Measurements from ENCODE around the gene CSNK2A3. TPM values are rescaled to one million over a fixed set of nuclear protein-coding genes. Genes with fewer than 3 reads are reported as not detected.

CSNK2A3 gene
- total and polyA plus RNA-seq, 2 of the 13 experiments (the other 11 are each of a cell fraction or from before 2014, with no cell fraction given) = 1.7 to 3.5 TPM

- no peaks in the 10 kb centered on the region for H3K4me1 ChIP-seq (ENCODE audit: insufficient read depth, low read length)
- H3K4me3 ChIP-seq (replicated peaks in 1 of 3; ENCODE audit: insufficient read depth in 1 of 3, low read depth in 2 of 3, low read length in 3 of 3) = no peak overlapping the region
- ChIA-PET CTCF (ENCODE audit: low intra/inter-chr PET ratio, low total read pairs) (no interaction called here), POLR2A (no interaction called here)
- no peaks in the 10 kb centered on the region; the same call in 1 of the 2 replicates for H4K20me1 ChIP-seq (ENCODE audit: insufficient read depth, low read length)
- intact Hi-C loops (cut with micrococcal nuclease; ENCODE audit: unreplicated experiment) (no loop called here), in situ Hi-C loops (cut with HindIII; ENCODE audit: extremely low pct_ligation_motif_present, low pct_unique_long_range_greater_than_20kb) (no loop called here)
- FAIRE-seq = no peak
- no peak overlapping the region for H3K9ac ChIP-seq (ENCODE audit: insufficient read depth, low read depth, low read length)
- H3K79me2 ChIP-seq (ENCODE audit: insufficient read depth, low read length) = no peaks in the 10 kb centered on the region
- H2AFZ ChIP-seq (ENCODE audit: low read length) = no peak overlapping the region
- no peaks in the 10 kb centered on the region for H3K9me3 ChIP-seq (ENCODE audit: low read length)
- BruUV-seq (replicated peaks) = no TSS peak
- ATAC-seq = no peak
- no peak for DNase-seq (ENCODE audit: low spot score)
- H3K27ac ChIP-seq (ENCODE audit: extremely low read length, insufficient read depth, low read length) = no peak overlapping the region
- TF ChIP-seq GATAD2A (CRISPR knock-in tag; IDR thresholded peaks at IDR 0.05) (no peak), TCF7L2 (IDR thresholded peaks at IDR 0.05; ENCODE audit: low read depth, low read length) (no peak), SNAI1 (CRISPR knock-in tag; IDR thresholded peaks at IDR 0.05; ENCODE audit: borderline replicate concordance) (no peak), TP53 (CRISPR knock-in tag; conservative IDR thresholded peaks at IDR 0.05) (no peak), MYC (CRISPR knock-in tag; IDR thresholded peaks at IDR 0.05; ENCODE audit: borderline replicate concordance) (no peak), GLI4 (CRISPR knock-in tag; IDR thresholded peaks at IDR 0.05; ENCODE audit: borderline replicate concordance) (no peak), SMAD3 (CRISPR knock-in tag; IDR thresholded peaks at IDR 0.05) (no peak), KMT2A (CRISPR knock-in tag; IDR thresholded peaks at IDR 0.05) (no peak), MEIS1 (CRISPR knock-in tag; IDR thresholded peaks at IDR 0.05; ENCODE audit: borderline replicate concordance) (no peak), CEBPZ (IDR thresholded peaks at IDR 0.05; ENCODE audit: low read length) (no peak)
- TF ChIP-seq, protein P1, sequence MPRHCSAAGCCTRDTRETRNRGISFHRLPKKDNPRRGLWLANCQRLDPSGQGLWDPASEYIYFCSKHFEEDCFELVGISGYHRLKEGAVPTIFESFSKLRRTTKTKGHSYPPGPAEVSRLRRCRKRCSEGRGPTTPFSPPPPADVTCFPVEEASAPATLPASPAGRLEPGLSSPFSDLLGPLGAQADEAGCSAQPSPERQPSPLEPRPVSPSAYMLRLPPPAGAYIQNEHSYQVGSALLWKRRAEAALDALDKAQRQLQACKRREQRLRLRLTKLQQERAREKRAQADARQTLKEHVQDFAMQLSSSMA (CRISPR knock-in tag; IDR thresholded peaks at IDR 0.05) = no peak
- H3K36me3 ChIP-seq (replicated peaks in 1 of 2; ENCODE audit: control insufficient read depth in 1 of 2, insufficient read depth in 2 of 2, low read length in 2 of 2) = no peaks in the 10 kb centered on the region
- 0% methylated on average over 3 of the region's 3 CpGs for WGBS (ENCODE audit: low lambda C conversion rate)
- no peak overlapping the region for H3K4me2 ChIP-seq (ENCODE audit: low read depth, low read length)
- peaks cover 0 to 2% of the 10 kb centered on the region in 2 experiments; a peak in 1 of 5 replicates for H3K27me3 ChIP-seq (ENCODE audit: control insufficient read depth in 1 of 2, insufficient read depth in 2 of 2, low read length in 2 of 2)
Measured at GRCh38 chr11:11380883-11381282, 27.8 kb upstream of the CSNK2A3 start.

Data from HepG2 (cell line).